GM21723 (cell line): ENCODE results near the gene C3orf70.
A peak's percentile ranks its signal among the peaks of the same experiment; 100 is the strongest.

Source experiments
- ATAC-seq: cut with Tn5 transposase; IDR thresholded peaks from one replicate; pipeline ENCODE4 v1.9.1; 2021; ENCODE audit warnings: mild to moderate bottlenecking, moderate library complexity; ENCODE audit not compliant: unreplicated experiment

The C3orf70 gene

GRCh38 chr3:185152410-185153170 is at the start of gene C3orf70:
Gene C3orf70 (minus strand): TSS chr3:185153060. CDS start chr3:185152823, 237 bp downstream.
- peak; percentile 62 for ATAC-seq

DNA sequence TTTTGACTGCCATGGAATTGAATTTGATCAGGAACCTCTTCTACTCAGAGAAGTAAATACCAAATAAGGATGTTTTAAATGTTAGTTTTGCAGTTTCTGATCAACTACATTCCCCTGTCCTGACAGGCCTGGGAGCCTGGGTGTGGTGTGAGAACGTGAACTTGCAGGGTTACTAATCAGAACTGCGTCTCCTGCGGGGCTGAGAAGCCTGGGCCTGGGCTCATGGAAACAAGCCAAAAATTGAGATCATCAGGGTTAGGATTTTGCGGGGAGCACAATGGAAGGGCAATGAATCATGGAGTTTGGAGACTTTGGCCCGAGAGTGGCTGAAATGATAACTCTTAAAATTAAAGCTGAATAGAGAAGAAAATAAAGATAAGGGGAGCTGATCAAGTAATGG is 47.8 kb upstream of the C3orf70 start:
- ATAC-seq, result no peak

- no peak for ATAC-seq
Measured at GRCh38 chr3:185199671-185200070, 46.8 kb upstream of the C3orf70 start.

- no peak for ATAC-seq
Measured at GRCh38 chr3:185199206-185199605, 46.3 kb upstream of the C3orf70 start.

DNA sequence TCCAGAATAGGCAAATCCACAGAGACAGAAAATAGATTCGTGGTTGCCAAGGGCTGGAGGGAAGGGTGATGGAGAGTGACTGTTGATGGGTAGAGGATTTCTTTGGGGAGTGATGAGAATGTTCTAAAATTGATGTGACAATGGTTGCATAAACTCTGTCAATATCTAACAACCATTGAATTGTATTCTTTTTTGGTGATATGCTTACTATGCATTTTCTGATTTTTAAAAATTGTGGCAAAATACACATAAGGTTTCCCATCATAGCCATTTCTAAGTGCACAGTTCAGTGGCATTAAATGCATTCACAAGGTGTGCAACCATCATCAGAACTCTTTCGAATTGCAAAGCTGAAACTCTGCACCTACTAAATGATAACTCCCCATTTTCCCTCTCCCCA is 44.2 kb upstream of the C3orf70 start:
- no peak for ATAC-seq

GRCh38 chr3:185195652-185196051 is 42.8 kb upstream of the C3orf70 start:
- ATAC-seq, result no peak

DNA sequence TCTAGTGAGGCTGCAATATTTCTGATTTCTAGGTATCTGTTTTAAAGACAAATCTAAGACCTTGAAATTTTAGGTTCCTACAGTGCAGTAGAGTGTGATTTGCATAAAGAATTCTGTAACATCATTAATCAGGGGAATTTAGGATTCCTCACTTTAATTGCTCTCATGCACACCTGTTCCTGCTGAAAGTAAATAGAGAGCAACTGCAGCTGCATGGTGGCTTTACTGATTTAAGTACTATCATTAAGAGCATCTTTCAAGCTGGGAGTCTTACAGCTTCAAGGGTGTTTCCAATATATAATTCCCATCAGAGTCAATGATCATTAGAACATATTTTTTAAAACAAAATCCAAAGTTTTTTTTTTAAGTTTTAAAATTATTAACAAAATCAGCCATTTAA is 36.0 kb upstream of the C3orf70 start:
- ATAC-seq, result no peak

GRCh38 chr3:185187391-185187790 is 34.5 kb upstream of the C3orf70 start:
- ATAC-seq, result no peak

DNA sequence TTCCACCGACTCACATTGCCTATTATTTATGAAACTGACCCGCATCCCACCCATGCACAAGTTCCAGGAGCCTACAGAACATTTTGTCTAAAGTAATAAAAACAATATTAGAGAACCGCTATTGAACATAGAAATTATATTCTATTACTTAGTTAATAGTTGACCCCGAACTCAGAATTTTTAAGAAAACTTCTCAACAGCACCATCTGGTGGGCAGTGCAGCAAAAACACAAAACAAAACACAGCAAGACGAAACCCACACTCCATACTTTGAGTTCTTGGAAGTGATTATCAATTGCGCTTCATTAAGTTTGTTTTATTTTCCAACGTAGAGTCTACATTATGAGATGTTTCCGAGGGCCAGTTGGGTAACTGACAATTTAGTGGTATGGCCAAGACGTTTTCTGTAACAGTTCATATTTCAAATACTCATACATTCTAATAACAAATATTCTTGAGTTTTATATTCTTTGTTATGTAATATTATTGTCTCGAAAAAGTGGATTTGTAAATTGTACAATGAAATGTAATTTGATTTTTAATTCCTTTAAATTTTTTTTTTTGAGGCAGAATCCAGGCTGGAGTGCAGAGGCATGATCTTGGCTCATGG is 24.0 kb upstream of the C3orf70 start:
- ATAC-seq, result no peak

DNA sequence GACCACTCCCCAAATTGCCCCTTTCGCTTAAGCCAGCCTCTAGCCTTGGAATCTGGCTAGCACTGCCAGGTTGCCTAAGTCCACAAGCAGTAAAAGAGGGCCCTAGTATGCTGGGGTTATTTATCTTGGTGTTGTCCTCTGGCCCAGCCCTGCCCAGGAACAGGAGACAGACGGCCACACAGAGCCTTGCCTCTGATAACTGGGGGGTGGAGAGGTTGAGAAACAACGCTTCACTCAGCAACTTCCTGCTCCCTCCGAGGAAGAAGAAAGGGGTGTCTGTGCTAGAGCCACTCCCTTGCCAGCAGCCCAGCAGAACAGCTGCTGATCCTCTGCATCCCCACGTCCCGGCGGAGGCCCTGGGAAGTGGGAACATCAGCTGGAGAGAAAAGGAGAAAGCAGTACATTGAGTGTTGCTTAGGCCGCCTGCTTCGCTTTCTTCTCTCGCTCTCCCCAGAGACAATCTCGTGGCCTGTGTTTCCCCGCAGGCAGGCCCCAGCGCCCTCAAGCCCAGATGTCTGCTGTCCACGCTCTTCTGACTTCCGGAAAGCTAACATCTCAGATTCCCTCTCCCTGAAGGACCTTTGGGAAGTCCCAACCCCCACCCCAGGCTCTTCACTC is 22.6 kb upstream of the C3orf70 start:
- ATAC-seq, result peak; percentile 80

DNA sequence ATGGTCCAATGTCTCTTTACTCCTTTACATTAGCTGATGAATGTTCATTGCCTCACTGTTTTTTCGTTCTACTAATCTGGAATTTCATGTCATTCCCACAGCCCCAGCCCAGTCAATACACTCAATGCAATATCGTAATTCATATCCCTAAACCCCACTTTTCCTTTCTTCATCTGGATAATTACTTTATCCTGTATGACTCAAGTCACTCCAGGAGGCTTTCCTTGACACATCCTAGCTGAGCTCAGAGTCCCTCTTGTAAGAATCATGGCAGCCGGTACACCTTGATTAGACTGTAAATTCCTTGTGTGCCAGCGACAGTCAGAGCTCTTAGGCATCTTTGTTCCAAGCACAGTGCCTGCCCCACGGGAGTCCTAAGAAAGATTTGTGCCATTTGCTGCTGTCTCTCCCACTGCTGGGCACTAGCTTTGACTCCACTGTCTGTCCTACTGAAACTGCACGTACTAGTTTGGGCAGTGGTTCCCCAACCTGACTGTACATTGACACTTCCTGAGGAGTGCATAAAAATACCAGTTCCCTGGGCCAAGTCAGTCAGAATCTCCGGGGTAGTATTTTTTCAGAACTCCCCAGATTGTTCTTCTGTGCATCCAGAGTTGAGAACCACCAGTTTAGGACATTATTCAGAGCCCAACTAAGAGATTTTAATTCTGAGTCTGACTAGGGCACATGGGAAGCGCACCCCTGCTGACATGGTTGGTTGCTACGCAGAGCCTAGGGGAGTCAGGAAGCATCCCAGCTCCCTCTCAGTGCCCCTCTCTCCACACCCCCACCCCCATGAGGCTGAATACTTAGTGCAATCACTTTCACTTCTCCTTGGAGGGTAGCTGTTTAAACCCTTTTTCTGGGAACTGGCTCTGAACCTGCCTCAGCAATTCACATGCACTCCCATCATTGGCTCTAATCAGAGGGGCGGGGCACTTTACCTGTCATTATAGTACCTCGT is 19.5 kb upstream of the C3orf70 start:
- ATAC-seq, result no peak

- no peak for ATAC-seq
Measured at GRCh38 chr3:185164428-185165217, 11.8 kb upstream of the C3orf70 start.

DNA sequence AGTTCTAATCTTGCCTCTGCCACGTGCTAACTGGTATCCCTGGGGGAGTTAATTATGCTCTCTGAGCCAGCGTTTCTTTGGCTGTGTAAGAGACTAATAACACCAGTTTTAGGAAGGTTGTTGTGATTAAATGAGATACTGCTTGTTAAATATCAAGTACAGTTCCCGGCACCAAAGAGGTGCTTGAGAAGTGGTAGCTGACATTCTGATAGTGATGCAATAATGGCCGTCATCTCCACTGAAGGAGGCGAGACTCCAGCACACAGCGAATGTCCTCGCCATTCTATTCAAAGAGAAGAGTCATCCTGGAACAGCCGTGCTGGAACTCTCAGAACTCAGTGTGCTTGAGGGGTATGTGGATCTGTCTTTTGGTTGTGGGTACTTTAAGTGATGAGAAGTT is 9.8 kb upstream of the C3orf70 start:
- no peak for ATAC-seq

DNA sequence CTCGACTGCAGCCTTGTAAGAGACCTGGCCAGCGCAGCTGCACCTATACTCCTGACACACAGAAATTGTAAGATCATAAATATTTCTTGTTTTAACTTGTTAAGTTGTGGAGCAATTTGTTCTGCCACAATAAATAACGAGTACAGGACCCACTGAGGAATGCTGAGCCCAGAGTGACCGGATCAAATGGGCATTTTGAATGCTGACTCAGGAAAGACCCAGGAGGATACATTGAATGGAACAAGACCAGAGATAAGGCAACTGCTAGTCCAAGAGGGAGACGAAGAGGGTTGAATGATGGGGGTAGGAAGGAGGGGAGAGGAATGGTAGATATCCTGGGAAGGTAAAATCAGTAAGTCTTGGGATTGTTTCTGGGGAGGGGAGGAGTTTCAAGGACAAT is 8.9 kb upstream of the C3orf70 start:
- no peak for ATAC-seq

GRCh38 chr3:185157347-185157746 is 4.5 kb upstream of the C3orf70 start:
- no peak for ATAC-seq

DNA sequence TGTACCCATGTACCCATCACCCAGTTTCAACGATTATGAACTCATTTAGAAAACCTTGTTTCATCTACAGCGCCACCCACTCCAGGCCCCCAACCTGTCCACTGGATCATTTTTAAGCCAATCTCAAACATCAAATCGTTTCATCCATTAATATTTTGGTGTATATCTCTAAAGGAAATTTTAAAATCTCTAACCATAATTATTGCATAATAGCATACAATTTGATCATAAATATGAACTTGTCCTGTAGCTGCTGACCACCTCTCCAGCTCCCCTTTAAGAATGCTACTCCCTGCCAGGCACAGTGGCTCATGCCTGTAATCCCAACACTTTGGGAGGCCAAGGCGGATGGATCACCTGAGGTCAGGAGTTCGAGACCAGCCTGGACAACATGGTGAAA is 2.8 kb upstream of the C3orf70 start:
- ATAC-seq, result no peak

GRCh38 chr3:185153861-185154629 is 1.2 kb upstream of the C3orf70 start:
- ATAC-seq, result no peak

GRCh38 chr3:185153171-185153771 is 411 bp upstream of the C3orf70 start:
- ATAC-seq, result peak; percentile 8

GRCh38 chr3:185151964-185152409 is 873 bp downstream of the C3orf70 start:
- no peak for ATAC-seq
